Measurements from ENCODE around the gene ERC1. TPM values are rescaled to one million over a fixed set of nuclear protein-coding genes. Genes with fewer than 3 reads are reported as not detected.

ERC1 gene
- total and polyA plus RNA-seq, 9 of the 15 experiments (the other 6 are each of a cell fraction or from before 2014, with no cell fraction given): 0.74 to 11.8 (median 4.8) TPM

GRCh38 chr12:1171657-1172408, 180.8 kb downstream of the ERC1 start (continued):
- TF ChIP-seq CLOCK (CRISPR knock-in tag; IDR thresholded peaks at IDR 0.05; ENCODE audit: borderline replicate concordance) (no peak), KDM2B (CRISPR knock-in tag; IDR thresholded peaks at IDR 0.05) (no peak), ZNF311 (CRISPR knock-in tag; IDR thresholded peaks at IDR 0.05) (no peak), GABPA (tag; conservative IDR thresholded peaks at IDR 0.05; ENCODE audit: low read depth) (no peak), TEAD1 (CRISPR knock-in tag; IDR thresholded peaks at IDR 0.05) (peak in 1 of 2 experiments; percentile 90; a peak in 2 of 4 replicates), ILK (tag; IDR thresholded peaks at IDR 0.05; ENCODE audit: borderline replicate concordance, low read depth) (no peak), HMG20A (CRISPR knock-in tag; conservative IDR thresholded peaks at IDR 0.05) (peak; percentile 91), CEBPB (tag; IDR thresholded peaks at IDR 0.05) (no peak), ZNF408 (CRISPR knock-in tag; IDR thresholded peaks at IDR 0.05; ENCODE audit: low read depth) (no peak), NUFIP1 (IDR thresholded peaks at IDR 0.05; ENCODE audit: partially characterized antibody) (no peak), ZNF280A (IDR thresholded peaks at IDR 0.05; ENCODE audit: low read depth, partially characterized antibody) (no peak), DDX20 (tag; IDR thresholded peaks at IDR 0.05; ENCODE audit: low read depth) (no peak), TCF7L2 (IDR thresholded peaks at IDR 0.05; ENCODE audit: low read depth, low read length) (no peak), ZBTB9 (CRISPR knock-in tag; IDR thresholded peaks at IDR 0.05) (no peak), ZNF507 (tag; conservative IDR thresholded peaks at IDR 0.05) (no peak)

Measured in K562 (cell line).